WTC11 (cell line): ENCODE measurements around the gene PAXIP1. TPM values are rescaled to one million over a fixed set of nuclear protein-coding genes. Genes with fewer than 3 reads are reported as not detected.

Source experiments
- ATAC-seq: fragments of 200-7000 bp; cut with Tn5 transposase; 2 replicates; pipeline ENCODE4 v1.10.0; 2021; ENCODE audit warnings: mild to moderate bottlenecking, moderate library complexity
- CTCF ChIA-PET: fragments of 300-600 bp; sonication (Branson Sonifier 250); formaldehyde crosslinking; loops from one replicate; lab custom pipeline; 2021; ENCODE audit warnings: antibody characterized with exemption; lab: Charles Lee
- POLR2A ChIA-PET: fragments of 350-600 bp; sonication (Branson Sonifier 250); formaldehyde crosslinking; loops from one replicate; lab custom pipeline; 2021; ENCODE audit warnings: antibody characterized with exemption; lab: Charles Lee
- DNase-seq: peaks from one replicate; pipeline ENCODE4 v3.0.0; 2021; ENCODE audit warnings: low spot score
- H3K27ac Mint-ChIP-seq: 2 replicates; pipeline ENCODE4 v1.8.0; 2021; ENCODE audit warnings: mixed read lengths
- H3K27me3 Mint-ChIP-seq: 2 replicates; pipeline ENCODE4 v1.8.0; 2021; ENCODE audit warnings: low read depth, mild to moderate bottlenecking, moderate library complexity, mixed read lengths
- H3K36me3 Mint-ChIP-seq: 2 replicates; pipeline ENCODE4 v1.8.0; 2021; ENCODE audit warnings: mixed read lengths
- H3K4me1 Mint-ChIP-seq: 2 replicates; pipeline ENCODE4 v1.8.0; 2022; ENCODE audit warnings: mixed read lengths
- H3K4me3 Mint-ChIP-seq: 2 replicates; pipeline ENCODE4 v1.8.0; 2021; ENCODE audit warnings: mild to moderate bottlenecking, moderate library complexity, mixed read lengths
- H3K9me3 Mint-ChIP-seq: 2 replicates; pipeline ENCODE4 v1.8.0; 2021; ENCODE audit warnings: mixed read lengths
- AR ChIP-seq: fragments of 250-450 bp; sonication (Bioruptor Pico); IDR thresholded peaks from 2 replicates; pipeline ENCODE4 v1.9.0; 2021; ENCODE audit warnings: mild to moderate bottlenecking
- ATF3 ChIP-seq: sonication (generic); formaldehyde crosslinking; conservative IDR thresholded peaks from 2 replicates; pipeline ENCODE4 v1.8.1; 2022; ENCODE audit warnings: mild to moderate bottlenecking, missing genetic modification reagents
- ELF4 ChIP-seq: sonication (generic); formaldehyde crosslinking; IDR thresholded peaks from 2 replicates; pipeline ENCODE4 v1.8.1; 2022; ENCODE audit warnings: low read depth, mild to moderate bottlenecking, moderate library complexity, missing genetic modification reagents
- ESRRA ChIP-seq: sonication (generic); formaldehyde crosslinking; IDR thresholded peaks from 2 replicates; pipeline ENCODE4 v1.8.1; 2022; ENCODE audit warnings: mild to moderate bottlenecking, missing genetic modification reagents, borderline replicate concordance
- HMGA2 ChIP-seq: fragments of 250-450 bp; sonication (Bioruptor Pico); IDR thresholded peaks from 2 replicates; pipeline ENCODE4 v1.4.0; 2021; ENCODE audit warnings: mild to moderate bottlenecking, moderate library complexity
- HMGXB4 ChIP-seq: sonication (generic); formaldehyde crosslinking; IDR thresholded peaks from 2 replicates; pipeline ENCODE4 v1.8.1; 2023; ENCODE audit warnings: mild to moderate bottlenecking, moderate library complexity, missing genetic modification reagents
- NFE2L1 ChIP-seq: sonication (generic); formaldehyde crosslinking; IDR thresholded peaks from 2 replicates; pipeline ENCODE4 v1.8.1; 2023; ENCODE audit warnings: missing genetic modification reagents
- NR2C2 ChIP-seq: sonication (generic); formaldehyde crosslinking; IDR thresholded peaks from 2 replicates; pipeline ENCODE4 v1.8.0; 2022; ENCODE audit warnings: mild to moderate bottlenecking, missing genetic modification reagents
- OVOL2 ChIP-seq: fragments of 250-450 bp; sonication (Bioruptor Pico); IDR thresholded peaks from 2 replicates; pipeline ENCODE4 v1.9.0; 2021; ENCODE audit warnings: mild to moderate bottlenecking, borderline replicate concordance
- PRRX2 ChIP-seq: fragments of 250-450 bp; sonication (Bioruptor Pico); IDR thresholded peaks from 2 replicates; pipeline ENCODE4 v1.8.0; 2021; ENCODE audit warnings: mild to moderate bottlenecking
- RELA ChIP-seq: sonication (generic); formaldehyde crosslinking; IDR thresholded peaks from 2 replicates; pipeline ENCODE4 v1.8.1; 2022; ENCODE audit warnings: missing genetic modification reagents, mild to moderate bottlenecking, borderline replicate concordance
- STAT6 ChIP-seq: sonication (generic); formaldehyde crosslinking; conservative IDR thresholded peaks from 2 replicates; pipeline ENCODE4 v1.8.1; 2023; ENCODE audit warnings: mild to moderate bottlenecking, low read depth, missing genetic modification reagents, moderate library complexity
- TCF7 ChIP-seq: sonication (generic); formaldehyde crosslinking; IDR thresholded peaks from 2 replicates; pipeline ENCODE4 v1.8.0; 2022; ENCODE audit warnings: mild to moderate bottlenecking, low read depth, missing genetic modification reagents, moderate library complexity
- ZNF232 ChIP-seq: sonication (generic); formaldehyde crosslinking; IDR thresholded peaks from 2 replicates; pipeline ENCODE4 v1.8.0; 2022; ENCODE audit warnings: mild to moderate bottlenecking, missing genetic modification reagents
- total RNA-seq: library from RNA; stranded (reverse); gene quantifications from 3 replicates; pipeline ENCODE4 v1.2.3, GENCODE V29; 2021
- TF ChIP-seq, protein P1 (sequence below): sonication (generic); formaldehyde crosslinking; IDR thresholded peaks from 2 replicates; pipeline ENCODE4 v1.8.1; 2023; ENCODE audit warnings: mild to moderate bottlenecking, missing genetic modification reagents
- TF ChIP-seq, protein P2 (sequence below): sonication (generic); formaldehyde crosslinking; IDR thresholded peaks from 2 replicates; pipeline ENCODE4 v1.8.0; 2022; ENCODE audit warnings: mild to moderate bottlenecking, missing genetic modification reagents
- TF ChIP-seq, protein P3 (sequence below): sonication (generic); formaldehyde crosslinking; IDR thresholded peaks from 2 replicates; pipeline ENCODE4 v1.8.1; 2023; ENCODE audit warnings: mild to moderate bottlenecking, missing genetic modification reagents, borderline replicate concordance

The PAXIP1 gene
- total RNA-seq, 1 experiment from 2014 or later = 34.1 TPM

GRCh38 chr7:154918266-154918665 lies 84.7 kb downstream of the PAXIP1 start:
- DNase-seq = no peak
- CTCF ChIA-PET = interaction anchor here (0.6 to 1.4 kb wide), 2 partner anchors 9 to 35 kb away, joined by 3 read pairs; no protein-coding TSS in a partner anchor
- H3K27me3 Mint-ChIP-seq = peaks cover 17% of the 10 kb centered on the region
- H3K4me1 Mint-ChIP-seq = peaks cover 4% of the 10 kb centered on the region
- ATAC-seq = no peak
- TF ChIP-seq, protein P1, sequence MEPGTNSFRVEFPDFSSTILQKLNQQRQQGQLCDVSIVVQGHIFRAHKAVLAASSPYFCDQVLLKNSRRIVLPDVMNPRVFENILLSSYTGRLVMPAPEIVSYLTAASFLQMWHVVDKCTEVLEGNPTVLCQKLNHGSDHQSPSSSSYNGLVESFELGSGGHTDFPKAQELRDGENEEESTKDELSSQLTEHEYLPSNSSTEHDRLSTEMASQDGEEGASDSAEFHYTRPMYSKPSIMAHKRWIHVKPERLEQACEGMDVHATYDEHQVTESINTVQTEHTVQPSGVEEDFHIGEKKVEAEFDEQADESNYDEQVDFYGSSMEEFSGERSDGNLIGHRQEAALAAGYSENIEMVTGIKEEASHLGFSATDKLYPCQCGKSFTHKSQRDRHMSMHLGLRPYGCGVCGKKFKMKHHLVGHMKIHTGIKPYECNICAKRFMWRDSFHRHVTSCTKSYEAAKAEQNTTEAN = no peak
- TF ChIP-seq NFE2L1 (CRISPR knock-in tag) (no peak), ESRRA (CRISPR knock-in tag) (no peak), NR2C2 (CRISPR knock-in tag) (no peak)
- H3K4me3 Mint-ChIP-seq = no peak overlapping the region
- peaks cover 17% of the 10 kb centered on the region for H3K9me3 Mint-ChIP-seq
- H3K36me3 Mint-ChIP-seq = no peaks in the 10 kb centered on the region
- POLR2A ChIA-PET = no interaction called here
- H3K27ac Mint-ChIP-seq = no peak overlapping the region

DNA sequence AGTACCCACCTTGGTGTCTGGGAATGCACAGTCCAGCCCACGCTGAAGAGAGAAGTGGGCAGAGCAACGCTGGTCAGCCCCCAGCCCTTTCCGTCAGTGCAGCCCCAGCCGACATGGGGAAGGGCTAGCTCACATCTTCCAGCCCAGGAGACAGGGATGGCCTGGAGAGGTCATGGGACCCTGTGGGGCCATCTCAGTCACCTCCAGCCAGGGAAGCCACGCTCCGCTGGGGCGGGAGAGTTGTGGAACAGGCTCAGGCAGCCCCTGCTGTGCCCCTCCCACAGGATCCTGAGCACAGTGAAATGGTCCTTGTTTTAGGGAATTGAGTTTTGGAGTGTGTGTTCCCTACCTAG lies 85.1 kb downstream of the PAXIP1 start:
- H3K4me1 Mint-ChIP-seq = peaks cover 4% of the 10 kb centered on the region
- H3K4me3 Mint-ChIP-seq = no peak overlapping the region
- CTCF ChIA-PET = no interaction called here
- ATAC-seq (no peak), DNase-seq (no peak)
- H3K27me3 Mint-ChIP-seq = peaks cover 15% of the 10 kb centered on the region
- TF ChIP-seq ESRRA (CRISPR knock-in tag) (no peak), RELA (CRISPR knock-in tag) (no peak), ELF4 (no peak), TCF7 (CRISPR knock-in tag) (no peak)
- TF ChIP-seq, protein P2, sequence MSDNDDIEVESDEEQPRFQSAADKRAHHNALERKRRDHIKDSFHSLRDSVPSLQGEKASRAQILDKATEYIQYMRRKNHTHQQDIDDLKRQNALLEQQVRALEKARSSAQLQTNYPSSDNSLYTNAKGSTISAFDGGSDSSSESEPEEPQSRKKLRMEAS (CRISPR knock-in tag) = no peak
- TF ChIP-seq, all 79 proteins: peak for 0
- no peaks in the 10 kb centered on the region for H3K36me3 Mint-ChIP-seq
- H3K9me3 Mint-ChIP-seq = peaks cover 13% of the 10 kb centered on the region
- H3K27ac Mint-ChIP-seq = no peak overlapping the region
- POLR2A ChIA-PET = no interaction called here

- H3K36me3 Mint-ChIP-seq = no peaks in the 10 kb centered on the region
- peaks cover 9% of the 10 kb centered on the region for H3K9me3 Mint-ChIP-seq
- H3K4me1 Mint-ChIP-seq = peaks cover 4% of the 10 kb centered on the region
- H3K4me3 Mint-ChIP-seq = no peak overlapping the region
- DNase-seq = no peak
- peaks cover 18% of the 10 kb centered on the region for H3K27me3 Mint-ChIP-seq
- ChIA-PET POLR2A (no interaction called here), CTCF (interaction anchor here (3.6 kb wide), 1 partner anchor 11 kb away, joined by 42 read pairs; no protein-coding TSS in a partner anchor)
- no peak overlapping the region for H3K27ac Mint-ChIP-seq
- no peak for ATAC-seq
- TF ChIP-seq OVOL2 (no peak), ELF4 (no peak), ZNF232 (CRISPR knock-in tag) (no peak), HMGA2 (CRISPR knock-in tag) (no peak), HMGXB4 (CRISPR knock-in tag) (no peak), PRRX2 (CRISPR knock-in tag) (no peak), ATF3 (CRISPR knock-in tag) (no peak), STAT6 (CRISPR knock-in tag) (no peak), AR (CRISPR knock-in tag) (no peak)
- TF ChIP-seq, protein P3, sequence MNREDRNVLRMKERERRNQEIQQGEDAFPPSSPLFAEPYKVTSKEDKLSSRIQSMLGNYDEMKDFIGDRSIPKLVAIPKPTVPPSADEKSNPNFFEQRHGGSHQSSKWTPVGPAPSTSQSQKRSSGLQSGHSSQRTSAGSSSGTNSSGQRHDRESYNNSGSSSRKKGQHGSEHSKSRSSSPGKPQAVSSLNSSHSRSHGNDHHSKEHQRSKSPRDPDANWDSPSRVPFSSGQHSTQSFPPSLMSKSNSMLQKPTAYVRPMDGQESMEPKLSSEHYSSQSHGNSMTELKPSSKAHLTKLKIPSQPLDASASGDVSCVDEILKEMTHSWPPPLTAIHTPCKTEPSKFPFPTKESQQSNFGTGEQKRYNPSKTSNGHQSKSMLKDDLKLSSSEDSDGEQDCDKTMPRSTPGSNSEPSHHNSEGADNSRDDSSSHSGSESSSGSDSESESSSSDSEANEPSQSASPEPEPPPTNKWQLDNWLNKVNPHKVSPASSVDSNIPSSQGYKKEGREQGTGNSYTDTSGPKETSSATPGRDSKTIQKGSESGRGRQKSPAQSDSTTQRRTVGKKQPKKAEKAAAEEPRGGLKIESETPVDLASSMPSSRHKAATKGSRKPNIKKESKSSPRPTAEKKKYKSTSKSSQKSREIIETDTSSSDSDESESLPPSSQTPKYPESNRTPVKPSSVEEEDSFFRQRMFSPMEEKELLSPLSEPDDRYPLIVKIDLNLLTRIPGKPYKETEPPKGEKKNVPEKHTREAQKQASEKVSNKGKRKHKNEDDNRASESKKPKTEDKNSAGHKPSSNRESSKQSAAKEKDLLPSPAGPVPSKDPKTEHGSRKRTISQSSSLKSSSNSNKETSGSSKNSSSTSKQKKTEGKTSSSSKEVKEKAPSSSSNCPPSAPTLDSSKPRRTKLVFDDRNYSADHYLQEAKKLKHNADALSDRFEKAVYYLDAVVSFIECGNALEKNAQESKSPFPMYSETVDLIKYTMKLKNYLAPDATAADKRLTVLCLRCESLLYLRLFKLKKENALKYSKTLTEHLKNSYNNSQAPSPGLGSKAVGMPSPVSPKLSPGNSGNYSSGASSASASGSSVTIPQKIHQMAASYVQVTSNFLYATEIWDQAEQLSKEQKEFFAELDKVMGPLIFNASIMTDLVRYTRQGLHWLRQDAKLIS = no peak
Measured at GRCh38 chr7:154916856-154917807, 85.8 kb downstream of the PAXIP1 start.
